HepG2 (cell line): ENCODE data around the gene CLPSL2. TPM values are rescaled to one million over a fixed set of nuclear protein-coding genes. Genes with fewer than 3 reads are reported as not detected.

Source experiments
- DNMT3B ChIP-seq: conservative IDR thresholded peaks from 2 replicates; pipeline ENCODE4 v1.6.1; 2016; ENCODE audit warnings: missing biosample characterization, control low read depth
- ETS1 ChIP-seq: sonication (generic); formaldehyde crosslinking; IDR thresholded peaks from 2 replicates; pipeline ENCODE4 v1.4.0; 2020; ENCODE audit warnings: missing genetic modification reagents
- ETV6 ChIP-seq: sonication (generic); formaldehyde crosslinking; conservative IDR thresholded peaks from 2 replicates; pipeline ENCODE4 v1.4.0; 2020; ENCODE audit warnings: missing genetic modification reagents
- FIP1L1 ChIP-seq: fragments of 200-400 bp; formaldehyde crosslinking; IDR thresholded peaks from 2 replicates; pipeline ENCODE4 v1.6.1; 2018; ENCODE audit warnings: low read depth, mild to moderate bottlenecking, low read length, moderate library complexity, borderline replicate concordance; ENCODE audit not compliant: insufficient read depth
- GTF2F1 ChIP-seq: fragments of 150-350 bp; IDR thresholded peaks from 2 replicates; pipeline ENCODE4 v1.6.1; 2014; ENCODE audit warnings: low read length
- HMG20B ChIP-seq: conservative IDR thresholded peaks from 2 replicates; pipeline ENCODE4 v1.6.1; 2016; ENCODE audit warnings: missing genetic modification reagents, missing compliant biosample characterization
- KDM2A ChIP-seq: sonication (generic); formaldehyde crosslinking; IDR thresholded peaks from 2 replicates; pipeline ENCODE4 v1.4.0; 2020; ENCODE audit warnings: low read depth, missing genetic modification reagents, borderline replicate concordance
- MAFK ChIP-seq, 2 experiments: IDR thresholded peaks in 1 of 2; conservative IDR thresholded peaks in 1 of 2; 2 replicates each; pipeline ENCODE4 v1.6.1; 2011; ENCODE audit warnings: improper control_type of control experiment in 2 of 2, low read length in 2 of 2
- NCOA5 ChIP-seq: sonication (generic); formaldehyde crosslinking; IDR thresholded peaks from 2 replicates; pipeline ENCODE4 v1.4.0; 2020; ENCODE audit warnings: missing genetic modification reagents
- NFATC3 ChIP-seq: sonication (generic); formaldehyde crosslinking; IDR thresholded peaks from 2 replicates; pipeline ENCODE4 v1.5.1; 2020; ENCODE audit warnings: mild to moderate bottlenecking, missing genetic modification reagents
- NFKBIZ ChIP-seq: IDR thresholded peaks from 2 replicates; pipeline ENCODE4 v1.6.1; 2018; ENCODE audit warnings: missing genetic modification reagents, missing compliant biosample characterization
- RAD21 ChIP-seq: fragments of 450-650 bp; formaldehyde crosslinking; IDR thresholded peaks from 2 replicates; pipeline ENCODE4 v1.5.0; 2020; ENCODE audit warnings: mild to moderate bottlenecking
- RFX3 ChIP-seq: IDR thresholded peaks from 2 replicates; pipeline ENCODE4 v1.6.1; 2016; ENCODE audit warnings: missing biosample characterization, missing genetic modification reagents
- SIN3A ChIP-seq: IDR thresholded peaks from 2 replicates; pipeline ENCODE4 v1.6.1; 2011; ENCODE audit warnings: low read depth, mild to moderate bottlenecking, control low read depth, low read length, borderline replicate concordance
- SIN3B ChIP-seq: fragments of 150-350 bp; IDR thresholded peaks from 2 replicates; pipeline ENCODE4 v1.6.1; 2014; ENCODE audit warnings: low read length
- SRY ChIP-seq: sonication (generic); formaldehyde crosslinking; IDR thresholded peaks from 2 replicates; pipeline ENCODE4 v1.8.0; 2022; ENCODE audit warnings: mild to moderate bottlenecking, missing genetic modification reagents
- TRAFD1 ChIP-seq: sonication (generic); formaldehyde crosslinking; IDR thresholded peaks from 2 replicates; pipeline ENCODE4 v1.5.1; 2020; ENCODE audit warnings: missing genetic modification reagents, mild to moderate bottlenecking, borderline replicate concordance
- ZC3H13 ChIP-seq: sonication (generic); formaldehyde crosslinking; IDR thresholded peaks from 2 replicates; pipeline ENCODE4 v1.8.1; 2023; ENCODE audit warnings: mild to moderate bottlenecking, missing genetic modification reagents, moderate library complexity
- ZNF253 ChIP-seq: sonication (generic); formaldehyde crosslinking; IDR thresholded peaks from 2 replicates; pipeline ENCODE4 v1.8.0; 2022; ENCODE audit warnings: mild to moderate bottlenecking, missing genetic modification reagents, borderline replicate concordance
- ZNF260 ChIP-seq: sonication (generic); formaldehyde crosslinking; IDR thresholded peaks from 2 replicates; pipeline ENCODE4 v1.4.0; 2020; ENCODE audit warnings: missing genetic modification reagents, low read depth, mild to moderate bottlenecking, borderline replicate concordance
- ZNF432 ChIP-seq: sonication (generic); formaldehyde crosslinking; IDR thresholded peaks from 2 replicates; pipeline ENCODE4 v1.5.0; 2020; ENCODE audit warnings: missing genetic modification reagents, mild to moderate bottlenecking, borderline replicate concordance
- ZNF510 ChIP-seq: sonication (generic); formaldehyde crosslinking; IDR thresholded peaks from 2 replicates; pipeline ENCODE4 v1.4.0; 2020; ENCODE audit warnings: low read depth, mild to moderate bottlenecking, missing genetic modification reagents
- ZNF512 ChIP-seq: sonication (generic); formaldehyde crosslinking; IDR thresholded peaks from 2 replicates; pipeline ENCODE4 v1.4.0; 2020; ENCODE audit warnings: mild to moderate bottlenecking, missing genetic modification reagents
- ZNF547 ChIP-seq: sonication (generic); formaldehyde crosslinking; IDR thresholded peaks from 2 replicates; pipeline ENCODE4 v1.5.1; 2020; ENCODE audit warnings: mild to moderate bottlenecking, missing genetic modification reagents
- ZNF549 ChIP-seq: sonication (generic); formaldehyde crosslinking; IDR thresholded peaks from 2 replicates; pipeline ENCODE4 v1.5.0; 2020; ENCODE audit warnings: missing genetic modification reagents
- ZNF761 ChIP-seq: sonication (generic); formaldehyde crosslinking; conservative IDR thresholded peaks from 2 replicates; pipeline ENCODE4 v1.4.0; 2020; ENCODE audit warnings: mild to moderate bottlenecking, missing genetic modification reagents
- ZNF816 ChIP-seq: sonication (generic); formaldehyde crosslinking; IDR thresholded peaks from 2 replicates; pipeline ENCODE4 v1.8.0; 2022; ENCODE audit warnings: missing genetic modification reagents, mild to moderate bottlenecking, borderline replicate concordance
- polyA plus RNA-seq, 8 experiments: library from polyadenylated mRNA; depleted of rRNA in 3 of 8; stranded (reverse) in 7 of 8; unstranded in 1 of 8; fragments of >200 nt; fragmentation: Illumina TruSeq in 4 of 8; extraction: Trizol in 4 of 8; gene quantifications; 2 replicates each; pipeline versions ENCODE4 v1.2.1 to v1.2.3, GENCODE V29; 2011 to 2016; ENCODE audit warnings: low read depth in 4 of 8, missing spikeins in 1 of 8, mixed read lengths in 1 of 8; ENCODE audit not compliant: insufficient read depth in 1 of 8
- total RNA-seq, 5 experiments: library from RNA; depleted of rRNA; stranded (reverse); fragments of >200 nt; fragmentation: Illumina TruSeq; extraction: Trizol; gene quantifications; 2 replicates each; pipeline ENCODE4 v1.2.3, GENCODE V29; 2016; ENCODE audit warnings: low read depth in 1 of 5

CLPSL2 gene
- total and polyA plus RNA-seq, 2 of the 13 experiments (the other 11 are each of a cell fraction or from before 2014, with no cell fraction given): not detected

GRCh38 chr6:35804996-35805736, 28.8 kb downstream of the CLPSL2 start, which contains the start of gene LHFPL5 (continued):
- TF ChIP-seq ETS1 (peak; percentile 97), ZNF547 (CRISPR knock-in tag) (peak; percentile 98), ZNF432 (CRISPR knock-in tag) (no peak), SIN3A (peak; percentile 93), SRY (CRISPR knock-in tag) (peak; percentile 99), ZC3H13 (CRISPR knock-in tag) (peak; percentile 97), RFX3 (CRISPR knock-in tag) (peak; percentile 57; the same call in 1 of the 2 replicates), NCOA5 (CRISPR knock-in tag) (no peak), ZNF816 (peak; percentile 99), GTF2F1 (no peak), MAFK (conservative IDR thresholded peaks at IDR 0.05 in 1 of 2, IDR thresholded peaks at IDR 0.05 in 1 of 2; ENCODE audit: low read length in 2 of 2) (no peak), ZNF510 (CRISPR knock-in tag) (peak; percentile 97; the same call in 1 of the 2 replicates), NFATC3 (0 out of 2 replicates have a peak, but pooled peaks have one; percentile 86), TRAFD1 (CRISPR knock-in tag) (0 out of 2 replicates have a peak, but pooled peaks have one; percentile 66), RAD21 (CRISPR knock-in tag) (no peak), KDM2A (CRISPR knock-in tag) (peak; percentile 99), SIN3B (no peak), NFKBIZ (CRISPR knock-in tag) (peak; percentile 98), ZNF253 (peak; percentile 63; the same call in 1 of the 2 replicates), ZNF761 (CRISPR knock-in tag) (peak; percentile 92), ZNF260 (CRISPR knock-in tag) (no peak), ZNF512 (CRISPR knock-in tag) (no peak), DNMT3B (CRISPR knock-in tag) (peak; percentile 98; the same call in 1 of the 2 replicates), ZNF549 (CRISPR knock-in tag) (peak; percentile 88; the same call in 1 of the 2 replicates), FIP1L1 (no peak), HMG20B (peak; percentile 84), ETV6 (CRISPR knock-in tag) (peak; percentile 99)
